Measurements from ENCODE around the gene TFB2M.
A peak's percentile ranks its signal among the peaks of the same experiment; 100 is the strongest.

The TFB2M gene

DNA sequence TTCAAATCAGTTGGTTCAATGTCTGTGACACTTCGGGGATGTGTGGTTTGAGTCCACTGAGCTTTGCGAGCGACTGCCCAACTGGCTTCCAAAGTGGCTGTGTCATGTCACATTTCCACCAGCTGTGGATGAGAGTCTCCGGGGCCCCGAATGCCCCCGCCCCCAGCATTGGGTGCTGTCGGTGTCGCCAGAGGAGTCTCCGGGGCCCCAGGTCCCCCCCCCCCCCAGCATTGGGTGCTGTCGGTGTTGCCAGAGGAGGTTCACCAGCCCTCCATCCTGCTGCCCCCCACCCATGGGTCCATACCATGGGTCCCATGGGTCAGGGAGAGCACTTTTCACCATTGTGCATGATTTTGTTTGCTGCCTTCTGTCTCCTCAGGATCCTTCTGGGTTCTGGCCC is 49.9 kb downstream of the TFB2M start:
- no peak for DNase-seq (ENCODE audit: low read depth in 1 of 2, low spot score in 1 of 2)

DNA sequence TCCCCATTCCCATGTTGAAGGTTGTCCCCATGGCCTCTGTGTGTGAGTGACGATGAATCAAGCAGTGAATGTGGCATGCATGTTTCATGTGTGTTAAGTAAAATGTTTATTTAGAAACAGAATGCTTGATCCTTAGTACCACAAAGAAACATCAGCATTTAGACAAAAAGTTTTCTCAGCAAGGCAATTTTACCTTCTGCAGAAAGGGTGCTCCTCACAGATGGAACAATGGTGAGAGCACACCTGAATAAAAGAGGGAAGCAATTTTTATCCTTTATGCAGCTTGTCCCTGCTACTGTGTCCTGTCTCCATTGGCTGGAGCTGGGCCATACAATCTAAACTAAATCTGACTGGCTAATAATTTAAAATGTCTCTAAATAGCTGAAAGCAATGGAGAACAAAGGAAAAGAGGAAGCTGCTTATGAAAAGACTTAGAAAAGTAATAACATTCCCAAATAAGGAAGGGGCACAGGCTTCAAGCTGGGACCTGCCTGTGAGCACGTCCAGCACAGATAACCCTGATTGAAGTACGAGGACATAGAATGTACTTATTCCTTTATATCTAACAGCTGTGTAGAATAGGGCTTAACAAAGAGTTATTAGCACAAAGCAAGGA is 50.6 kb downstream of the TFB2M start:
- no peak for DNase-seq (ENCODE audit: low read depth in 1 of 2, low spot score in 1 of 2)

DNA sequence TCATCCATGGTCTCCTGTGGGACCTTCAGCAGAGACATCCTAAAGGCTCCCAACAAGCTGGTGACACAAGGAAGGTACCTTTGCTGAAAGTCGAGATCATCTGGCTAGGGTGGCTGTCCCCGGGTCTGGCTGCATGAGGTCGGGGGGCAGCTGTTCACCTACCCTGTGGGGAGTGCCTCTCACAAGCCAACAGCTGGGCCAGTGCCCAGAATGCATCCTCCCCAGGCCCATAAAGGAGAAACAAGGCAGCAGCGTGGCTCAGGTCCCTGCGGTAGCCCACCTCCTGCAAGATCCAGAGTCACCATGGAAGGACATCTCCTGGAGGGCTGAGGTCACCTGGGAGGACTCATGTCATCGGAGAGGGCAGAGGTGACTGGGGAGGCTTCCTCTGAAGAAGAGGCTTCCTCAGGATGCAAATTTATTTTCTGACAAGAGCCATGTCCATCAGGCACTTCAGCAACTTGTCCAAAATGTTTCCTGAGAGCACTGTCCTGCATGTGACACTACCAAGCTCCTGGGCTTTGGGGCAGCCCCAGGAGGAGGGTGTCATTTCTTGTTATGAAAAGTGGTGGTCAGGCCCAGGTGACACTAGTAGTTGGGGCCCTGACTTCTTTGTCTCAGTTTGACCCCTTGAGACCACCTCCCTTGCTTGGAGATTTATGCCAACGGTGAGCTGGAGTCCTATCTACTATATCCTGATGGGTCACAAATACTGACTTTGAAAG is 52.3 kb downstream of the TFB2M start:
- no peak for DNase-seq (ENCODE audit: low read depth in 1 of 2, low spot score in 1 of 2)

DNA sequence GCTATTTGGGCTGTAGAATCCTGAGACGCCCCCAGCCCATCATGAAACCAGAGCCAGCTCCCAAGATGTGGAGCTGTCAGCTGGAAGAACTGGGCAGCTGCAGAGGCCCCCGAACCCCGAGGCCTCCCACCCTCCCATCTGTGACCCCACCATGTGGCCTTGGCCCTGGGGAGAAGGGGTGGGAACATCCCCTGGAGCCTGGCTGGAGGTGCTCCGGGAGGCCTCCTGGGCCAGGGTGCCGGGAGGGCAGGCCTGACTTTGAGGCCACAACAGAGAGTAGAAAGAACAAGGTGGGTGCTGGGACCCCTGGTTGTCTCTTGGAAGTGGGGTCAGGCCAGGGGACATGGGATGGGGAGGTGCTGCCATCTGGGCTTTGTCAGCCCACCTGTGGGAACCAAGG is 53.0 kb downstream of the TFB2M start:
- DNase-seq (ENCODE audit: low read depth in 1 of 2, low spot score in 1 of 2) = no peak

DNA sequence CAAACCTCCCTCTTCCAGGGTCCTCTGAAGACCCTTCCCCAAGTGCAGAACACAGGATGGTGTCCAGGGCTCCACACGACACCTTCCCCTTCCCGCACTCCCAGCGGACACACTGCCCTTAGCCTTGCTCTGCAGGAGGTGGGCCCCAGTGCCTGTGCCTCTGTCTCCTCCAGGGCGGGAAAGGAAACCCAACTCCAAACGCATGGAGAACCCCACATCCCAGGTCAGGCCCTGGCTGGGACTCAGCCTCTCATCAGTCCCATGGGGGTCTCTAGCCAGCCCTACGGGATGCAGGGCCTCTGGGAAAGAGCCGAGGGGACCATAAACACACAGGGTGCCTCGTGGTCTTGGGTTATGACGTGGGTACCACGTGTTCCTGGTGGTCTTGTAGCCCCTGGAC is 53.4 kb downstream of the TFB2M start:
- no peak for DNase-seq (ENCODE audit: low read depth in 1 of 2, low spot score in 1 of 2)

DNA sequence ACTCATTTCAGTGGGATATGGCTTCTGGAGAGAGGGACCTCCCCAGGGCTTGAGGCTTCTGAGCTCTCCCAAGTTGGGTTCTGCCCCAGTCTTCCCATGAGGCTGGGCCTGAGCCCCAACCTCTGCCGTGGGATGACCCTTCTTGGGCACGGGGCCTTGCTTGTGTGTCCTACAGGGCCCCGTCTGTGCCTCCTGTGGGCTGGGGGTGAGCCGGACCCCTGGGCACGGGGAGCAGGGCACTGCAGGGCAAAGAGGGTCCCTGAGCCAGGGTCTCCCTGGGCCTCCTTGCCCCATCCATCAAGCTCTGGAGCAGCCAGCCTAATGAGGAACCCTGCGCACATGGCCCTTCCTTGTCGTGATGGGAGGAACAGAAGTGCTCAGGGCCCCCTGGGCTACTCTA is 53.8 kb downstream of the TFB2M start:
- DNase-seq (ENCODE audit: low read depth in 1 of 2, low spot score in 1 of 2) = no peak

DNA sequence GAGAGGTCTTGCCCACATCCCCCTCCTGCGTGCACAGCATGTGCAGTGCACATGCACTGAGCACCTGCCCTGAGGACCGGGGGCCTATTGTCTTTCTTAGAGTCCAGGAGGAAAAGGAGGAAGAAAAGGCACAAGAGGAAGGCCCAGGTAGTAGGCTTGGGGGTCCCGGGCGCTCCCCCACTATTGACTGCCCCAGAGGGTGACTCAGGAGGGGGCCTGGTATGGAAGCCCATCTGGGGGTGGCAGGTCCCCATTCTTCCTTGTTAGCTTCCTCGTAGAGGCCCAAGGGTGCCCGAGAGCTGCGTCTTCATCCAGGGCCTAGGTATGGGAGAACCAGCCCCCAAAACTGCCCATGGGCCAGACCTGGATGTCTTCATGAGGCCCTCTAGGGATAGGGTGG is 54.9 kb downstream of the TFB2M start:
- DNase-seq (ENCODE audit: low read depth in 1 of 2, low spot score in 1 of 2) = no peak

DNA sequence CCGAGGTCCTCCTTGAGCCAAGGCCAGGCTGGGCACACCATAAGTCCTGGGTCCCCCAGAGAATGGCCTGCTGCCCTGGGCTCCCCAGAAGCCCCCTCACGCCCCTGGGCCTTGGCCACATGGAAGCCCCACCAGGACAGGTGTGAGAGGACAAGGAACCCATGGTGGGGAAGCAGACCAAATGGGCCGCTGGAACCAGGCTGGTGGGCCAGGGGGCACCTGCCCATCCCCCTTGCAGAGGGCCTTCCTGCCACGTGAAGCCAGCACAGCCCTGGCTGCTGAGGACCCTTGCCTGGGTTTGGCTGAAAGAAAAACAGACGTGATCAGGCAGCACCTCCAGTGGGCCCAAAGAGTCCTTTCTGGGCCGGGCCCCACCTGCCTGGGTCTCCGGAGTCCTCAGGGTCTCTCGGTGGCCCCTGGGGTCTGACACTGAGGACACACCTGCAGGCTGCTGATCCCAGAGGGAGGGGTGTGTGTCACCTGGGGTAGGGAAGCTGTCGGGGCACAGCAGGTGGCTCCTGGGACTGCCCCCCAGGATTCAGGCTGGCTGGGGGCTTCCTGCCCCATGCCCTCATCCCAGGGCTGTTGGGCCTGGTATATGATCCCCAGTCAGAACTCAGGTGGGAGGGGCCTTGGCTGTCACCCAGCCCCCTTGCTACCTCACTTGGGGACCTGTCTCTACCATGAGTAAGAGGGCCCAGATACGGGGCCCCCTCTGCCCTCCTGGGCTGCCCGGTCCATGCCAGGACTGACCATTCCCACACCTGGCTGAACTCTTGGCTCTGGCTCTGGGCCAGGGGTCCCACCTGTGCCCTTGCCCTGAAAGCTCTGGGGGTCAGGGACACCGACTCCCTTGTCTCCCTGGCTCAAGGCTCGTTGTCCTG is 55.7 kb downstream of the TFB2M start:
- no peak for DNase-seq (ENCODE audit: low read depth in 1 of 2, low spot score in 1 of 2)

DNA sequence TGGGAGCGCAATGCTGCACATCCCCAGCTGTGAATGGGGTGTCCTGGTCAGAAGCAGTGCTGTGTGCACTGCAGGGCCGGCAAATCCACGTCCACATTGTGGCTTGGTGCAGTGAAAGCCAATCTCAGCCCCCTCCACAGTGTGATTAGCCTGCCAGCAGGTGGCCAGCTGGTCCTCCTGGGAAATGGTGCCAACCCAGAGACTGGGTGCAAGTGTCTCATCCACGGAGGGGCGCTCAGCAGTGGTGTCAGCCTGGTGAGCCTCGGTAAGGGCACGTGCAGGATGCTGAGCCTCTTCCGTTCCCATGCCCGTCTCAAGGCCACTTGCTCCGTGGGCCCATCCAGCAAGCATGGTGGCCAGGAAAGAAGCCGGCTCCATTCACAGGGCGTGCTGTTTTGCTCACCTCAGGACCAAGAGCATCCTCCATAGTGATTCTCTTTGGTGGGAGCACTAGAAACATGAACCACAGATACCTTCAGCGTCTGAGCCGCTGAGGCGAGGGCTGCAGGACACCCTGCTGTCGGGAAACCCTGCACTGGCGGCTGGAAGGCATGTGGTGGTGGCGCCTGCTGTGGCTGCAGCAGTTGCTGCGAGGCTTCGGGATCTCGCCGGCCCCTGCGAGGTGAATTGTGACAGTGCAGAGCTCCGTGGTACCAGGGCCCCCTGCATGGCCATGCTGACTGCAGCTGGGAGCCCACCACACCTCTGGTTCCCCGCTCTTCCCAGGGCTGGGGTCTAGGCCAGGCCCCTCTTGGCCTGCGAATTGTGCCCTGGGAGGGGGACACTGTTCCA is 57.0 kb downstream of the TFB2M start:
- no peak for DNase-seq (ENCODE audit: low read depth in 1 of 2, low spot score in 1 of 2)

DNA sequence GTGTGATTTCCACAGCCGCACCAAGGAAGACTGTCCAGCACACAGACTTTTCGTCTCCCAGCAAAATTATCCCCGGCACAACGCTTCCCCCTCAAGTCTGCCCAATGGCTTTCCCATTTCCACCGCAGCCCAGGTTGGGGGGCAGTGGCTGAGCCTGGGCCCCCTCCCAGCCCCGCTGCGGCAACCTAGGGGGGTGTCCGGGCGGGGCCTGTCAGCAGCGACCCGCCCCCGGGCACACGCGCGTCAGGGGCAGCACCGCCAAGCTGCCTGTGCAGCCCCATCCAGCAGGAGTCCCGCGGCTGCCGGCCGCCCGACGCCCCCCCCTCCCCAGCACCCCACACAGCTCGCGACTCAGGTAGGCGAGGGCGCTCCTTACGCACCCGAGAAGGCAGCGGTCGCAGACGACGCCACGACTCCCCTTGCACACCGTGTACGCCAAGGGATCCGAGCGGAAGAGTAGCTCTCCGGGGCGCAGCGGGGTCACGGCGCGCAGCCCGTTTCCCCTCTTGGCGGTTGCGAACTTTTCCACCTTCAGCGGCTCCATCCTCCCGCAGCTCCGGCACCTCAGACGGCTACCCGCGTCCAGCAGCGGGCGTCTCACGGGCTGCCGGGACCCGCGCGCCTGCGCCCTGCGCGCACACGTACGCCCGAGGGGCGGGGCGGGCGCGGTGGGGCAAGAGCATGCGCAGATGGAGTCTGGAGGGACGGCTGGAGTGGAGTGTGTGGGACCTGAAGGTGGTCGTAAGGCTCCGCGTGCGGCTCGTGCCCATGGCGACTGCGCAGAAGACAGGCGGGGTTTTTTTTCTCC is 59.2 kb downstream of the TFB2M start, which contains the start of gene SMYD3:
TSS of gene SMYD3 (minus strand) at position 606 of the 808 bp plus-strand sequence.
- peak; percentile 60 to 61 for DNase-seq (ENCODE audit: low read depth in 1 of 2, low spot score in 1 of 2)

DNA sequence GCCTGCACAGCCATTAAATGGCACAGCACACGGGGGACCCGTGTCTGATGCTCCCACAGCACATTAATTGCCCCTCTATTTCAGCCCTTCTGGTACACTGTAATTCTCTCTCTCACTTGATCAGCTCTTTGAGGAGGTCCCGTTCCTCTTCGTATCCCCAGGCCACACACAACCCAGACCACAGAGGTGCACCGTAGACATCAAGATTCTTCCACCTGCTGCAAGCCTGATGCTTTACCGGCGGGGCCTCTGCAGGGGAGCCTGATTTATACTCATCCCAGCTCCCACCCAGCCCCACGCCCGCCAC is 59.7 kb downstream of the TFB2M start:
- no peak for DNase-seq (ENCODE audit: low read depth in 1 of 2, low spot score in 1 of 2)

DNA sequence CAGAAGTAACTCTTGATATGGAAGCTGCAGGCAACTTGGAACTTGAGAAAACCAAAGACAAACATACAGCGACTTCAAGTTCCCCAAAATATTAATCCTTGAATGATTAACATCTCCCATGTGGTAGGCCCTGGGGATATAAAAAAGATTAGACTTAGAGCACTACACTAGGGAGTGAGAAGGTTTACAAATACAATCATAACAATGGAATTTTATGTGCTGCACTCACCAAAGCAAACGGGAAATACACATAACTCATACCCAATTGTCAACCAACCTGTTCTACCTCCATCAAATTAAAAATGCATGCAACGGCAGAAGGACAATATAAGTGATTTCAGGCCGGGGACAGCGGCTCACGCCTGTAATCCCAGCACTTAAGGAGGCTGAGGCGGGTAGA is 62.7 kb downstream of the TFB2M start:
- no peak for DNase-seq (ENCODE audit: low read depth in 1 of 2, low spot score in 1 of 2)

DNA sequence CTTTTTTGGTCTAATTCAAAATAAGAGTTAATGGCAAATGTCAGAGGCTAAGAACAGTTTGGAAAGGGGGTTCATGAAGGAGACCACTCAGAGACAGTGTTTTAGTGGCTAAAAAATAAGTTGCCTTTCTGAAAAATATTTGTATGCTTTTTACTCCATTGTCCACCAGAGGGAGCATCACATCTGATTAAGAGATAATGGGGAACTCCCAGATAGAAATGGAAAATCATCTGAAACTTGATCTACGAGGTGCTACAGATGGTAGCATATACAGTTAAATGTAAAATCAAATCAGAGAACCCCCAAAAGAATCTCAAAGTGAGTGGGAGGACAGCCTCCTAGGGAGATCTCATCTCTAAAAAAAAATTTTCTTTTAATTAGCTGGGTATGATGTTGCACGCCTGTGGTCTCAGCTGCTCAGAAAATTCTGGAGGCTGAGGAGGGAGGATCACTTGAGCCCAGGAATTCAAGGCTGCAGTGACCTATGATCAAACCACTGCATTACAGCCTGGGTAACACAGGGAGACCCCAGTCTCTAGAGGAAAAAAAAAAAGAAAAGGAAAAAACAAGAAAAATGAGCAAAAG is 68.6 kb downstream of the TFB2M start:
- no peak for DNase-seq (ENCODE audit: low read depth in 1 of 2, low spot score in 1 of 2)

DNA sequence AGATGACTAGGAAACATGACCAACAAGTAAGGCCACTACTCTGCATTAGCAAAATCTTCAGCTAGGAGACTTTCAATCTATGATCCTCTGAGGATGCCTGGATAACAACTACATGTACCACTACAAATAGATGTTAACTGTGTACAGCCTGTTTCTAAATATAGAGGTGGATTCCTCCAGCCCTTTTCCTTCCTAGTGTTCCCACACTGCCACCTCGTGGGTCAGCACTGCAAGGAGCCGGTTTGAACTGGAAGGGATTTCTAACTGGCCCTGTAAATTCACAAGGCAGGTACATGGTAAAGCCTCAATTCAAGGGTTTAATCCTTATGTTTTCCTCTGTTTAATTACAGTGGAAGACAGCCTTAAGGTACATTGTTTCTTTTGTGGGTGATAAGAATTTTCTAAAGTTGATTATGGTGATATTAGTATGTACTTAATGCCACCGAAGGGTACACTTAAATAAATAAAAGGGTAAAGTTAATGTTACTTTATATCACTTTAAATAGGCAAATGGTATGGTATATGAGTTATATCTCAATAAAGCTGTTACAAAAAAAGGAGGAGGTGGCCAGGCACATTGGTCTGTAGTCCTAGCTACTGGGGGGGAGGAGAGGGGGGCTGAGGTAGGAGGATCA is 73.3 kb downstream of the TFB2M start:
- peak in 1 of 2 donors; percentile 37 for DNase-seq (ENCODE audit: low read depth in 1 of 2, low spot score in 1 of 2)

DNA sequence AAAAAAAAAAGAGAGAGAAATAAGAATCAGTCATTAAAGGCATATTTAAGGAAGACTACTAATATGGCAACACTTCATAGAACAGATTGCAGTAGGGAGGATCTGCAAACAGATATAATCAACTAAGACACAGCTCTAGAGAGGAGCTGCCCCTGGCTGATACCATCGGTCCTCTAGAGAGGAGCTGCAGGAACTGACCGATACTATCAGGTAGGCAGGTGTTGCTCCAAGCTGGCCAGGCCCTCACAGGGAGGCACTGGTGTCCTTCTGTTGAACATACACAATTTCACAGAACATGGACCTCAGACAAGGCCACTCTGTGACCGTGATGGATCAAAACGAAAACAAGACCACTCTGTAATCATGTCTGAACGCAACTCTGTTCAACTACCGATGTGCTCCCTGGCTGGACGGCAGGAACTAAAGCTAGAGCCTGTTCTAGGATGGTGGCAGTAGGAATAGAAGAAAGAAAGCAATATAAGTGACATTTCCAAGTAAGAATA is 74.5 kb downstream of the TFB2M start:
- DNase-seq (ENCODE audit: low read depth in 1 of 2, low spot score in 1 of 2) = no peak
